Glutamatergic neuron (in vitro differentiated cells): ENCODE measurements around the gene TMEM126B. TPM values are rescaled to one million over a fixed set of nuclear protein-coding genes. Genes with fewer than 3 reads are reported as not detected.

Source experiments
- DNase-seq: peaks from one replicate; pipeline ENCODE4 v3.0.0; 2022
- H3K27ac Mint-ChIP-seq: one replicate; pipeline ENCODE4 v1.8.0; 2020; ENCODE audit warnings: mild to moderate bottlenecking, mixed read lengths, inconsistent platforms; ENCODE audit not compliant: unreplicated experiment
- H3K27me3 Mint-ChIP-seq: one replicate; pipeline ENCODE4 v1.8.0; 2020; ENCODE audit warnings: mild to moderate bottlenecking, moderate library complexity, mixed read lengths, inconsistent platforms; ENCODE audit not compliant: unreplicated experiment
- H3K36me3 Mint-ChIP-seq: one replicate; pipeline ENCODE4 v1.8.0; 2020; ENCODE audit warnings: mild to moderate bottlenecking, mixed read lengths, inconsistent platforms; ENCODE audit not compliant: unreplicated experiment
- H3K4me1 Mint-ChIP-seq: one replicate; pipeline ENCODE4 v1.8.0; 2020; ENCODE audit warnings: mild to moderate bottlenecking, low read depth, mixed read lengths, inconsistent platforms; ENCODE audit not compliant: unreplicated experiment
- H3K4me3 Mint-ChIP-seq: one replicate; pipeline ENCODE4 v1.8.0; 2020; ENCODE audit warnings: mild to moderate bottlenecking, mixed read lengths, inconsistent platforms; ENCODE audit not compliant: unreplicated experiment
- H3K9me3 Mint-ChIP-seq: one replicate; pipeline ENCODE4 v1.8.0; 2020; ENCODE audit warnings: mild to moderate bottlenecking, moderate library complexity, mixed read lengths, inconsistent platforms; ENCODE audit not compliant: unreplicated experiment
- total RNA-seq: library from RNA; stranded (reverse); fragmentation: NEBNext Ultra II Directional; extraction: Animal tissue kit (Norgen Biotek cat#: 25700); gene quantifications from one replicate; pipeline ENCODE4 v1.2.1, GENCODE V29; 2021; ENCODE audit not compliant: unreplicated experiment
- TF ChIP-seq, protein P1 (sequence below): fragments of 200-600 bp; sonication (generic); IDR thresholded peaks from one replicate; pipeline ENCODE4 v1.5.0; 2021; ENCODE audit not compliant: partially characterized antibody, unreplicated experiment

The TMEM126B gene
- total RNA-seq, 1 donor from 2014 or later = 27.3 TPM

DNA sequence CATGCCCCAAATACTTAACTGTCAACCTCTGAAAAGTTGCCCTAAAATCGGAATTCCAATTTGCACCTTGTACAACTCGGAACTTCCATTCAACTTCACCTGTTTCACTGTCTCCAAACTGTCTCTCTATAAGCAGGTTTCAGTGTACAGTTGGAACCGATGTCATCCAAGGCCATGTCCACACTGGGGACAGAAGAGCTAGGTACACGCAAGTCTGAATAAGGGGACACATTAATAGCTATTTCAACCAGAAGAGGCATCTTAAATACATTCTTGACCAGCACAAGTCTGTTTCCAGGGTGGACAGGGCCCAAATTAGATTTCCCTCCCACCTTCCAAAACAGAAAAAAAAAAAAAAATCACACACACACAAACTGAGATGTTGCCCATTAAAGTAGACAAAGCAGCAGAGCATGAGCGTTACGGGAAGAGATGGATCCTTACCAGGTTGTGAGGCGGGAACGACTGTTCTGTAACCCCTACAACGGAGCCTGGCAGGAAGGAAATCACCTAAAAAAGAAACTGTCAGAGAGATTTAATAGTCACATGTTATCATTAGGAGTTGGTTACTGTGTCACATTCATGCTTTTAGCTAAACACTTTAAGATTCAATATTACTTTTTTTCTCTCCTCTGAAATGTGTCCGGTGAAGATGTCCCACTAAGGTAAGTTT, 34.8 kb downstream of the TMEM126B start:
- no peak for DNase-seq
- H3K4me3 Mint-ChIP-seq = peak overlapping the region; percentile 98
- H3K9me3 Mint-ChIP-seq = peaks cover 16% of the 10 kb centered on the region
- peaks cover 5% of the 10 kb centered on the region for H3K4me1 Mint-ChIP-seq
- TF ChIP-seq, protein P1, sequence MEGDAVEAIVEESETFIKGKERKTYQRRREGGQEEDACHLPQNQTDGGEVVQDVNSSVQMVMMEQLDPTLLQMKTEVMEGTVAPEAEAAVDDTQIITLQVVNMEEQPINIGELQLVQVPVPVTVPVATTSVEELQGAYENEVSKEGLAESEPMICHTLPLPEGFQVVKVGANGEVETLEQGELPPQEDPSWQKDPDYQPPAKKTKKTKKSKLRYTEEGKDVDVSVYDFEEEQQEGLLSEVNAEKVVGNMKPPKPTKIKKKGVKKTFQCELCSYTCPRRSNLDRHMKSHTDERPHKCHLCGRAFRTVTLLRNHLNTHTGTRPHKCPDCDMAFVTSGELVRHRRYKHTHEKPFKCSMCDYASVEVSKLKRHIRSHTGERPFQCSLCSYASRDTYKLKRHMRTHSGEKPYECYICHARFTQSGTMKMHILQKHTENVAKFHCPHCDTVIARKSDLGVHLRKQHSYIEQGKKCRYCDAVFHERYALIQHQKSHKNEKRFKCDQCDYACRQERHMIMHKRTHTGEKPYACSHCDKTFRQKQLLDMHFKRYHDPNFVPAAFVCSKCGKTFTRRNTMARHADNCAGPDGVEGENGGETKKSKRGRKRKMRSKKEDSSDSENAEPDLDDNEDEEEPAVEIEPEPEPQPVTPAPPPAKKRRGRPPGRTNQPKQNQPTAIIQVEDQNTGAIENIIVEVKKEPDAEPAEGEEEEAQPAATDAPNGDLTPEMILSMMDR = no peak
- H3K27ac Mint-ChIP-seq = peak overlapping the region; percentile 97
- peaks cover 13% of the 10 kb centered on the region for H3K27me3 Mint-ChIP-seq
- no peaks in the 10 kb centered on the region for H3K36me3 Mint-ChIP-seq

DNA sequence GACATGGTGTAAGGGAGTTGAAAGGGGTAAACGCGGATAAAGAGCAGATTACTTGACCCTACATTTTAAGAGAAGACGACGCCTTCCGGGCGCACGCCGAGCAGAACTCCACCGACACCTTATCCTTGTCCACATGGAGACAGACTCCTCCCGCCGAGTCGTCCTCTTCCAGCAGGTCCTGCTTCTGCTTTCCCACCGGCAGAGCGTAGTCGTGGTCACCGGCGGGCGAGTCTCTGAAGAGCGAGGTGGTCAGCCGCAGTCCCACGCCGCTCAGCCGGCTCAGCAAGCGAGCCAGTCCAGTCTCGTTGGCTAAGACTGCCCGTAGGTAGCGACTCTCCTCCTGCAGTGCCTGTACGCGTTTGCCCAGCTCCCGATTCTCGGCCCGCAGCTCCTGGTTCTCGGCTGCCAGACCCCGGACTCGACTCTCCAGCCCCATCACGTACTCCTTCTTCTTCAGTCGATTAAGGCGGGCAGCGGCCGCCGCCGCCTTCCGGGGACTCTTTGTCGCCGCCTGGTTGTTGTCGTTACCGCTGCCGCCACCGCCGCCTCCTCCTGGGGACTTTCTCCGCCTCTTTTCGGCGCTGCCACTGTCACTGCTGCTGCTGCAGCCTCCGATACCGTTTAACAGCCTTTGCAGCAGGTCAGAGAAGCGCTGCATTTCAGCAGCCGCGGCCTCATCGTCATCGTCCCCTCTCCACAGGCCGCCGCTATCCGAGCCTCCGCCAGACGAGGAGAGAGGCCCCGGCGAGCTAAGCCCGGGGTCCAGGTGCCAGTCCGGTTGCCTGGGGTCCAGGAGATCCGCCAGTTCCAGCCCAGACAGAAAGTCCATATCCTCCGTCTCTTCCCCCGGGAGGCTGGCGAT, 35.6 kb downstream of the TMEM126B start:
- TF ChIP-seq, protein P1 = peak; percentile 26
- Mint-ChIP-seq H3K4me1 (peaks cover 5% of the 10 kb centered on the region), H3K9me3 (peaks cover 16% of the 10 kb centered on the region), H3K27ac (peak overlapping the region; percentile 97), H3K27me3 (peaks cover 13% of the 10 kb centered on the region), H3K36me3 (no peaks in the 10 kb centered on the region), H3K4me3 (peak overlapping the region; percentile 98)
- peak; percentile 86 for DNase-seq

DNA sequence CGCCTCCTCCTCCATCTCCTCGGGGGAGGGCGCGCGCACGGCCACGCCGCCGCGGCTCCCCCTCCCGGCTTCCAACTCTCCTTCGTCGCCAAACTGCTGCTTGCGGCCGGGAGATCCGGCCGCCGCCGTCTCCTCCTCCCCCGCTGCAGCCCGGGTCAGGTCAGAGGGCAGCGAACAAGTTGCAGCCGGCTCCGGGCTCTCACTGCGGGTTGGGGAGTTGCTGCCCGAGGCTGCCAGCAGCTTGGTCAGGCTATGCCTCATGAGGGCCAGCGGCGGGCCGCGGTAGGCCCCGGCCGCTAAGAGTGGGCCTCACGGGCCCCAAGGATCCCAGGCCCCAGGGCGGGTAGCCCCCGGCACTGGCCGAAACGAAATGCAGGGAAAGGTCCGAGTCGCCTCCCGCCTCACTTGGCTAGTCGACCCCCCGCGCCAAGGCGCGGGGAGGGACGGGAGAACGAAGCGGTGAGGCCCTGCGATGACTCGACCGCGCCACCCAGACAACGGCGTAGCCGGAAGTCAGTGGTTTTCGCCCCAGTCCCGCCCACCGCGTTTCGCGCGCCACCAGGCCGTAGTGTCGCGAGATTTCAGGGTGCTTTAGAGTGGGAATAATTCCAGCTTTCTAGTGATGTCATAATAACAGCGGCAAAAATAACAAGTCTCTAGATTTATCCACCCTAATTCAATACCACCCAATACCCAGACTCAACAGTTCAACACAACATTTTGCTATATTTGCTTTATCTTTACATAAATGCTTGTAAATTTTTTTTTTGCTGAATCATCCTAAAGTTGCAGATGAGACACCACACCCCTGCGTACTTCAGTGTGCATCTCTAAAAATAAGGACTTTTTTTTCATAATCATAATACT, 36.5 kb downstream of the TMEM126B start, which contains the start of gene CREBZF:
Gene CREBZF (minus strand): TSS at position 515 of the 867 bp plus-strand sequence. CDS start 254 bp downstream, at position 261.
- Mint-ChIP-seq H3K36me3 (no peaks in the 10 kb centered on the region), H3K4me1 (peaks cover 5% of the 10 kb centered on the region), H3K27ac (peak within 1 kb of the TSS; percentile 97), H3K27me3 (peaks cover 14% of the 10 kb centered on the region), H3K4me3 (peak within 1 kb of the TSS; percentile 98), H3K9me3 (peaks cover 16% of the 10 kb centered on the region)
- DNase-seq = peak; percentile 96
- TF ChIP-seq, protein P1 = no peak

DNA sequence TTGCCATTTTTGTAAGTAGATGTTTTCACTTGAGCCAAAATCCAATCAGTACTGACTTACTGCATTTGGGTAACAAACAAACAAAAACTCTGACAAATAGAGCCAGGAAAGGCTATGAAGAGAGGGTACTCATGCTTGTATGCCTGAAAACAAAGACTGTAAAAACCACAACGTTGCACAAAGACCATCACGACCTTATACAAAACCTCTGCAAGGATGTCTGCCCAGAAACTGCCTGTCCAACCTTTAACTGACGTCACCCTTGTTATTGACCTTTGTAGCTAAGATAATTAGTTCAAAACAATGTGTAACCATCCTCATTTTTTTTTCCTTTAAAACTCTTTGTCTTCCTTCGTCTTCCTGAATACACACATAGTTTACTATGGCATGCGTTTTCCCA, 37.3 kb downstream of the TMEM126B start:
- Mint-ChIP-seq H3K27me3 (peaks cover 12% of the 10 kb centered on the region), H3K27ac (peak overlapping the region; percentile 6), H3K4me3 (peak overlapping the region; percentile 53), H3K4me1 (peaks cover 5% of the 10 kb centered on the region), H3K9me3 (peaks cover 16% of the 10 kb centered on the region), H3K36me3 (no peaks in the 10 kb centered on the region)
- no peak for DNase-seq
- TF ChIP-seq, protein P1 = no peak
